ENCODE results near the gene GNAI2. TPM values are rescaled to one million over a fixed set of nuclear protein-coding genes. Genes with fewer than 3 reads are reported as not detected.
A peak's percentile ranks its signal among the peaks of the same experiment; 100 is the strongest.

Gene GNAI2
- total RNA-seq, 3 donors from 2014 or later, result 47.0 to 190 (median 96.4) TPM

DNA sequence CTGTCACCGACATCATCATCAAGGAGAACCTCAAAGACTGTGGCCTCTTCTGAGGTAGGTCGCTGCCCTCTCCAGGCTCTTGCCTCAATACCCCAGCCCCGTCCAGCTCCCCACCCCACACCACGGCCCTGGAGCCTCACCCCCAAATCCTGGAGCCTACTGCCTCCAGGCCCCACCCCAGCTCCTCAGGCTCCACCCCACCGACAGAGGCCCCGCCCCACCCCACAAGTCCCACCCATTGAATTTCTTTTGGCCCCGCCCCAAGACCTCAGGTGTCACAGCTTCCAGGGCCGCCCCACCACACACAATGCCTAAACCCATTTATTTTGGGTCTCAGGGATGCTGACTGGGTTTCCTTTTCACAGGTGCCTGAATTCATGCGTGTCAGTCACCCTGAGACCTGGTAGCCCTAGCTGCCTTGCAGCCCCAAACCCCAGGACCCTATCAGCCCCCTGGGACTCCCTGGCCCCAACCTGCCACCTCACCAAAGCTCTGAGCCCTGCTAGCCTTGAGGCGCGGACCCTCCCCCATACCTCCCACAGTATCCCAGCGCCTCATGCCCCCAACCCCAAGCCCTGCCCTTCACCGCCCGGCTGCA, 41.0 kb upstream of the GNAI2 start:
- TF ChIP-seq, protein P1, sequence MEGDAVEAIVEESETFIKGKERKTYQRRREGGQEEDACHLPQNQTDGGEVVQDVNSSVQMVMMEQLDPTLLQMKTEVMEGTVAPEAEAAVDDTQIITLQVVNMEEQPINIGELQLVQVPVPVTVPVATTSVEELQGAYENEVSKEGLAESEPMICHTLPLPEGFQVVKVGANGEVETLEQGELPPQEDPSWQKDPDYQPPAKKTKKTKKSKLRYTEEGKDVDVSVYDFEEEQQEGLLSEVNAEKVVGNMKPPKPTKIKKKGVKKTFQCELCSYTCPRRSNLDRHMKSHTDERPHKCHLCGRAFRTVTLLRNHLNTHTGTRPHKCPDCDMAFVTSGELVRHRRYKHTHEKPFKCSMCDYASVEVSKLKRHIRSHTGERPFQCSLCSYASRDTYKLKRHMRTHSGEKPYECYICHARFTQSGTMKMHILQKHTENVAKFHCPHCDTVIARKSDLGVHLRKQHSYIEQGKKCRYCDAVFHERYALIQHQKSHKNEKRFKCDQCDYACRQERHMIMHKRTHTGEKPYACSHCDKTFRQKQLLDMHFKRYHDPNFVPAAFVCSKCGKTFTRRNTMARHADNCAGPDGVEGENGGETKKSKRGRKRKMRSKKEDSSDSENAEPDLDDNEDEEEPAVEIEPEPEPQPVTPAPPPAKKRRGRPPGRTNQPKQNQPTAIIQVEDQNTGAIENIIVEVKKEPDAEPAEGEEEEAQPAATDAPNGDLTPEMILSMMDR (IDR thresholded peaks at IDR 0.05), result no peak
- intact Hi-C loops (cut with DNase I, micrococcal nuclease), result loop anchor here (5.0 to 10.0 kb wide), 2 partner anchors 32 to 80 kb away; partner anchors contain the start of gene LSMEM2 (in 2 of the 2)
- H3K4me1 ChIP-seq (ENCODE audit: low read depth), result peaks cover 6% of the 10 kb centered on the region
- no peak overlapping the region for H3K4me3 ChIP-seq
- H3K36me3 ChIP-seq (ENCODE audit: low read depth), result no peaks in the 10 kb centered on the region
- DNase-seq (no peak), ATAC-seq (peak; percentile 22)
- no peaks in the 10 kb centered on the region for H3K9me3 ChIP-seq

DNA sequence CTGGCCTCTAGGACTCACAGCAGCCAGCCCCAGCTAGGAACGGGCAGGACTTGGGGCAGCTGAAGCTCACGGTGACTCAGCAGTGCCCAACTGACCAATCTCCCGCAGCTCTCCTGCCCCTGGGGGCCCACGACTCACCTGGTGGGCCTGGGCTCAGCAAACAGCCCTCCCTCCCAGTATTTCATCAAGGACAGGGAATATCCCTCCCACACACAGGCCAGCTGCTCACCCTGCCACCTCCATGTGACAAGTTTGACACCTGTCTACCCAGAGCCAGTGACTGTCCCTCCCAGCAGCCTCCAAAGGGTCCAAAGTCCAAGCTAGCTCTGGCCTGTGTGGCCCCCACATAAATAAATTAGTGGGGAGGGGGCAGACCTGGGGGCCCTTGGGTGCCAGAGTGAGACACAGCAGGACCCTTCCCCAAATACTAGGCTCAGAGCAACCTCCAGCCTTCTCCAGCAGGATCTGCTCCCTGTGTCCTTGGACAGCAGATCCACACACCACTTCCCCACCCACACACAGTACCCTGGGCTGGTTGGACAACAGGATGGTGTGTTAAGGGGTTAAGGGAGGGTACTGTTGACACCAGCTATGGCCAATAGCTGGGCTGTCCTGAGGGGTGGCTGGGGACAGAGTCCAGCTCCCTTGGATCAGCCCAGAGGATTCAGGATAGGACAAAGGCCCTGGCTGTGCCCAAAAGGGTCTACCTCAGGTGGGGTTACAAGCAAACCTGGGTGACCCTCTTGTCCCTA, 40.3 kb upstream of the GNAI2 start:
- Histone ChIP-seq H3K4me1 (ENCODE audit: low read depth) (peaks cover 6% of the 10 kb centered on the region), H3K4me3 (no peak overlapping the region), H3K9me3 (no peaks in the 10 kb centered on the region), H3K36me3 (ENCODE audit: low read depth) (no peaks in the 10 kb centered on the region)
- TF ChIP-seq, protein P1 (IDR thresholded peaks at IDR 0.05), result no peak
- intact Hi-C loops (cut with DNase I, micrococcal nuclease), result loop anchor here (10.0 kb wide), 1 partner anchor 79 kb away; the partner anchor contains the start of gene LSMEM2 (in 2 of the 2)
- peak; percentile 31 for ATAC-seq
- DNase-seq, result no peak

DNA sequence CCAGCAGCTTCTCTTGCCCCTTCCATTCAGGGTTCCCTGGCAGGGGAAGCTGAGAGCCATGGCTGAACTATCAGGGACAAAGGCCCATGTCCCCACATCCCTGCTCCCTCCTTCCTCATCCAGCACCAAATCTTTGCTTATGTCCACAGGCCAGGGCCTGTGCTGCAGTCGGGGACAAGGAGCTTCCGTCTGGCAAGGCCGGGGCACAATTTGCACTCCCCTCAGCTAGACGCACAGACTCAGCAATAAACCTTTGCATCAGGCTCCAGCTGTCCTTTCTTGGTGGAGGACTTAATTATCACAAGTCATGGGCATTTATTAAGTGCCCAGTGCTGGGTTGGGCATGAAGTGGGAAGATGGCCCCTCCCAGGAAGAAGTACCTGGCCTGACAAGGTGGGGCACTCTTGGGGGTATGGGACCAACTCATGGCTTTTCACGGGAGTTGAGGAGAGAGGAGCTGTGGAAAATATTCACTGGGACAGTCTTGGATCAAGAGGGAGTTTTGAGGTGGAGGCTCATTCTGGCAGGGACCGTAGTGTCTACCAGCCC, 39.7 kb upstream of the GNAI2 start:
- no peak for ATAC-seq
- Histone ChIP-seq H3K4me3 (no peak overlapping the region), H3K9me3 (no peaks in the 10 kb centered on the region), H3K36me3 (ENCODE audit: low read depth) (no peaks in the 10 kb centered on the region), H3K4me1 (ENCODE audit: low read depth) (peaks cover 6% of the 10 kb centered on the region)
- intact Hi-C loops (cut with DNase I, micrococcal nuclease), result loop anchor here (10.0 kb wide), 1 partner anchor 78 kb away; the partner anchor contains the start of gene LSMEM2 (in 2 of the 2)
- TF ChIP-seq, protein P1 (IDR thresholded peaks at IDR 0.05), result no peak
- DNase-seq, result no peak

DNA sequence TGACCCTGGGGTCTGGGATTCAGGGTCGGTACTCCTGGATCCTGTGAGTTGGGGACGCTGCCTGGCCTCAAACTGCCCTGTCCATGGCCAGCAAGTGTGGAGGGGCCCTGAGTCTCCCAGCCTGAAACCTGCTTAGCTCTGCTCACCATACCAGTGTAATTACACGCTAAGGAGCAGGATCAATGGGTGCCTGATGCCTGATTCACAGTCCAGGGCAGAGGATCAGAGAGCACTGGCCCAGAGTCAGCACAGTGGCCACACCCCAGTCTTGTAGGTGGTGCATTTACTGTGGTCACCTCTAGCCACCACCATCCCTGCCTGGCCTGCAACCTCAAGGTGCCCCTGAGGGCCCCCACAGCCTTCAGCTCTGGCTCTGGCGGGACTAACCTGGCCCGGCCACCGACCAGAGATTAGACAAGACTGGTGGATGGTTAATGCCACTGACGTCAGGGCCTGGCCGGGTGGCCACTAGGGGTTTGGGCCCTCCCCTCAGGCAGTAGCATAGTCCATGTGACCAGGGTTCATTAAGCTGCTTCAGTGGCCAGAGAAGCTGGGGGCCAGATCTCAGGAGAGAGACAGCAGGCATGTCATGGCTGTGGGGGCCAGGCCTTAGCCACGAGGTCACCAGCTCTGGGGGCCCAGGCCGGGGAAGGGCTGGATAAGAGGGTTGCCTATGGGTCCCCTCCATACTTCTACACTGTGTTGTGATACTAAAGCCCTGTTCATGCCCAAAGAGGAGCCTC, 34.3 kb upstream of the GNAI2 start:
- DNase-seq (no peak), ATAC-seq (peak; percentile 16)
- no peaks in the 10 kb centered on the region for H3K36me3 ChIP-seq (ENCODE audit: low read depth)
- TF ChIP-seq, protein P1 (IDR thresholded peaks at IDR 0.05), result no peak
- intact Hi-C loops (cut with DNase I, micrococcal nuclease), result no loop called here
- no peaks in the 10 kb centered on the region for H3K9me3 ChIP-seq
- H3K4me1 ChIP-seq (ENCODE audit: low read depth), result peaks cover 11% of the 10 kb centered on the region
- no peak overlapping the region for H3K4me3 ChIP-seq

DNA sequence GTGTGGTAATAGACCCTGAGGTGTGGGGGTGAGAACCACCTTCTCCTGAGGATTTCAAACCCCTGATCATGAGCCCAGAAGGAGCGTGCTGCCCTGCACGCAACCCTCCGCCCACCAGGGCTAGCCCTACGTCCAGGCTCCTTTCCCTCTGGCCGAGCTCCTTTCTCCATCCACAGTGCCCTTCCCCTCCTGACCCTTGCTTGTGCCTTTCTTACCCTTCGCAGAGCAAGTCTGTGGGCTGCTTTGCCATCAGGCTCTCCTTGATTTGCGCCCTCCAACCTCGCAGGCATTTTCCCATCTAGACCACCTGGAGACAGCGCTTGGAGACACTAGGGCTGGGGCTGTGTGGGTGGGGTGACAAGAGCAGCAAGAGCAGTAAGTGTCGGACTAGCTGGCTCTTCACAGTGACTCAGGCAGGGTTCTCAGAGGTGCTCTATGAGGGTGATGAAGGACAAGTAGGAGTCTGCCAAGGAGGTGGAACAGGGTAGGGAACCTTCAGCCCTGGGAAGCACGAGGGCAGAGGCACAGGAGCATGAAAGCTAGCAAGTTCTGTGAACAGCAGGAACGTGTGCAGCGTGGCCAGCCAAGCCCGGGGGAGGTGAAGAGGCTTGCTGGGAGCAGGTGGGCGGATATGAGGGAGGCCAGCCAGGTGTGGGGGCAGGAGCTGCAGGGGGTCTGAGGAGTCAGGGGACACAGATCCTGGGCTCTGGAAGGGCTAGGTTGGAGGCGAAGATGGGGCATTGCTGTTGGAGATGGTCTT, 33.5 kb upstream of the GNAI2 start:
- TF ChIP-seq, protein P1 (IDR thresholded peaks at IDR 0.05), result no peak
- ATAC-seq (no peak), DNase-seq (no peak)
- intact Hi-C loops (cut with DNase I, micrococcal nuclease), result no loop called here
- H3K4me3 ChIP-seq, result no peak overlapping the region
- H3K36me3 ChIP-seq (ENCODE audit: low read depth), result no peaks in the 10 kb centered on the region
- H3K9me3 ChIP-seq, result no peaks in the 10 kb centered on the region
- H3K4me1 ChIP-seq (ENCODE audit: low read depth), result peaks cover 11% of the 10 kb centered on the region
